ENCODE measurements around the gene SEC24B.
"Not testable (repeated sequence)": the region's sequence is repeated elsewhere in the genome, so short reads cannot be mapped to it uniquely, and the experiment has no call there.

Gene SEC24B

GRCh38 chr4:109496875-109497274 is 63.3 kb downstream of the SEC24B start:
- Histone ChIP-seq H3K9ac (ENCODE audit: insufficient read length) (no peak overlapping the region), H3K9me3 (ENCODE audit: low read depth, low read length) (no peaks in the 10 kb centered on the region), H3K27ac (no peak overlapping the region), H3K36me3 (ENCODE audit: insufficient read depth, low read length) (peaks cover 74% of the 10 kb centered on the region), H3K4me3 (no peak overlapping the region)
- DNase-seq (ENCODE audit: low read depth, low spot score), result no peak
- TF ChIP-seq EZH2 (IDR thresholded peaks at IDR 0.05), result no peak
- no peak for TF ChIP-seq FOXP2 (optimal IDR thresholded peaks at IDR 0.05; ENCODE audit: control extremely low read depth, extremely low read length, insufficient read depth)
- TF ChIP-seq POLR2AphosphoS5 (IDR thresholded peaks at IDR 0.05; ENCODE audit: borderline replicate concordance, low read depth, low read length), result no peak

- H3K27ac ChIP-seq, result no peak overlapping the region
- H3K36me3 ChIP-seq (ENCODE audit: insufficient read depth, low read length), result peaks cover 77% of the 10 kb centered on the region
- no peaks in the 10 kb centered on the region for H3K9me3 ChIP-seq (ENCODE audit: low read depth, low read length)
- no peak overlapping the region for H3K4me3 ChIP-seq
- DNase-seq (ENCODE audit: low read depth, low spot score), result no peak
- TF ChIP-seq POLR2AphosphoS5 (IDR thresholded peaks at IDR 0.05; ENCODE audit: borderline replicate concordance, low read depth, low read length) (no peak), EZH2 (IDR thresholded peaks at IDR 0.05) (no peak), FOXP2 (optimal IDR thresholded peaks at IDR 0.05; ENCODE audit: control extremely low read depth, extremely low read length, insufficient read depth) (no peak)
- no peak overlapping the region for H3K9ac ChIP-seq (ENCODE audit: insufficient read length)
These were observed 63.9 kb downstream of the SEC24B start for GRCh38 chr4:109497511-109497910.

- Histone ChIP-seq H3K27ac (no peak overlapping the region), H3K9ac (ENCODE audit: insufficient read length) (no peak overlapping the region), H3K9me3 (ENCODE audit: low read depth, low read length) (no peaks in the 10 kb centered on the region), H3K36me3 (ENCODE audit: insufficient read depth, low read length) (peaks cover 77% of the 10 kb centered on the region), H3K4me3 (no peak overlapping the region)
- no peak for DNase-seq (ENCODE audit: low read depth, low spot score)
- TF ChIP-seq EZH2 (IDR thresholded peaks at IDR 0.05), result no peak
- no peak for TF ChIP-seq POLR2AphosphoS5 (IDR thresholded peaks at IDR 0.05; ENCODE audit: borderline replicate concordance, low read depth, low read length)
- TF ChIP-seq FOXP2 (optimal IDR thresholded peaks at IDR 0.05; ENCODE audit: control extremely low read depth, extremely low read length, insufficient read depth), result no peak
These were observed 65.9 kb downstream of the SEC24B start for GRCh38 chr4:109499513-109499912.

GRCh38 chr4:109506890-109507289 is 73.3 kb downstream of the SEC24B start:
- TF ChIP-seq FOXP2 (optimal IDR thresholded peaks at IDR 0.05; ENCODE audit: control extremely low read depth, extremely low read length, insufficient read depth), result no peak
- no peak for TF ChIP-seq POLR2AphosphoS5 (IDR thresholded peaks at IDR 0.05; ENCODE audit: borderline replicate concordance, low read depth, low read length)
- TF ChIP-seq EZH2 (IDR thresholded peaks at IDR 0.05), result no peak
- peaks cover 67% of the 10 kb centered on the region for H3K36me3 ChIP-seq (ENCODE audit: insufficient read depth, low read length)
- H3K27ac ChIP-seq, result no peak overlapping the region
- H3K9me3 ChIP-seq (ENCODE audit: low read depth, low read length), result 0 out of 2 replicates have a peak, but pooled peaks cover 2% of the 10 kb centered on the region
- no peak overlapping the region for H3K4me3 ChIP-seq
- DNase-seq (ENCODE audit: low read depth, low spot score), result no peak
- no peak overlapping the region for H3K9ac ChIP-seq (ENCODE audit: insufficient read length)

GRCh38 chr4:109510687-109511086 is 77.1 kb downstream of the SEC24B start:
- H3K4me3 ChIP-seq, result no peak overlapping the region
- H3K36me3 ChIP-seq (ENCODE audit: insufficient read depth, low read length), result peaks cover 56% of the 10 kb centered on the region
- no peaks in the 10 kb centered on the region for H3K9me3 ChIP-seq (ENCODE audit: low read depth, low read length)
- H3K27ac ChIP-seq, result no peak overlapping the region
- no peak for TF ChIP-seq EZH2 (IDR thresholded peaks at IDR 0.05)
- TF ChIP-seq FOXP2 (optimal IDR thresholded peaks at IDR 0.05; ENCODE audit: control extremely low read depth, extremely low read length, insufficient read depth), result no peak
- TF ChIP-seq POLR2AphosphoS5 (IDR thresholded peaks at IDR 0.05; ENCODE audit: borderline replicate concordance, low read depth, low read length), result no peak
- no peak overlapping the region for H3K9ac ChIP-seq (ENCODE audit: insufficient read length)
- DNase-seq (ENCODE audit: low read depth, low spot score), result no peak

GRCh38 chr4:109511414-109511813 is 77.8 kb downstream of the SEC24B start:
- TF ChIP-seq FOXP2 (optimal IDR thresholded peaks at IDR 0.05; ENCODE audit: control extremely low read depth, extremely low read length, insufficient read depth) (no peak), POLR2AphosphoS5 (IDR thresholded peaks at IDR 0.05; ENCODE audit: borderline replicate concordance, low read depth, low read length) (no peak), EZH2 (IDR thresholded peaks at IDR 0.05) (no peak)
- no peak for DNase-seq (ENCODE audit: low read depth, low spot score)
- H3K27ac ChIP-seq, result no peak overlapping the region
- peaks cover 51% of the 10 kb centered on the region for H3K36me3 ChIP-seq (ENCODE audit: insufficient read depth, low read length)
- no peak overlapping the region for H3K4me3 ChIP-seq
- no peaks in the 10 kb centered on the region for H3K9me3 ChIP-seq (ENCODE audit: low read depth, low read length)
- H3K9ac ChIP-seq (ENCODE audit: insufficient read length), result no peak overlapping the region

- not testable (repeated sequence) for H3K9me3 ChIP-seq (ENCODE audit: low read depth, low read length); H3K4me3 ChIP-seq; H3K9ac ChIP-seq (ENCODE audit: insufficient read length); H3K27ac ChIP-seq; DNase-seq (ENCODE audit: low read depth, low spot score)
- H3K36me3 ChIP-seq (ENCODE audit: insufficient read depth, low read length), result peaks cover 48% of the 10 kb centered on the region
These were observed 79.8 kb downstream of the SEC24B start for GRCh38 chr4:109513368-109513767.

- Histone ChIP-seq H3K27ac (no peak overlapping the region), H3K36me3 (ENCODE audit: insufficient read depth, low read length) (peaks cover 79% of the 10 kb centered on the region), H3K9ac (ENCODE audit: insufficient read length) (no peak overlapping the region), H3K9me3 (ENCODE audit: low read depth, low read length) (no peaks in the 10 kb centered on the region), H3K4me3 (no peak overlapping the region)
- DNase-seq (ENCODE audit: low read depth, low spot score), result no peak
- TF ChIP-seq POLR2AphosphoS5 (IDR thresholded peaks at IDR 0.05; ENCODE audit: borderline replicate concordance, low read depth, low read length), result no peak
- TF ChIP-seq FOXP2 (optimal IDR thresholded peaks at IDR 0.05; ENCODE audit: control extremely low read depth, extremely low read length, insufficient read depth), result no peak
These were observed 98.6 kb downstream of the SEC24B start for GRCh38 chr4:109532182-109532581.

GRCh38 chr4:109545401-109545800 is 111.8 kb downstream of the SEC24B start:
- TF ChIP-seq EZH2 (IDR thresholded peaks at IDR 0.05) (no peak), POLR2AphosphoS5 (IDR thresholded peaks at IDR 0.05; ENCODE audit: borderline replicate concordance, low read depth, low read length) (no peak), FOXP2 (optimal IDR thresholded peaks at IDR 0.05; ENCODE audit: control extremely low read depth, extremely low read length, insufficient read depth) (no peak)
- DNase-seq (ENCODE audit: low read depth, low spot score), result no peak
- Histone ChIP-seq H3K9me3 (ENCODE audit: low read depth, low read length) (no peaks in the 10 kb centered on the region), H3K36me3 (ENCODE audit: insufficient read depth, low read length) (peaks cover 9% of the 10 kb centered on the region; the same call in 1 of the 2 replicates), H3K9ac (ENCODE audit: insufficient read length) (no peak overlapping the region), H3K4me3 (no peak overlapping the region), H3K27ac (no peak overlapping the region)
